Gastroesophageal sphincter (tissue), 4 donors: ENCODE results near the gene MGST1. TPM values are rescaled to one million over a fixed set of nuclear protein-coding genes. Genes with fewer than 3 reads are reported as not detected.

Source experiments
- ATAC-seq: fragments of 150-250 bp; one replicate; pipeline ENCODE4 v1.9.1; 2016; ENCODE audit warnings: mild to moderate bottlenecking, moderate library complexity
- H3K27ac ChIP-seq, 4 donors: fragments of 200-600 bp; sonication (generic) in 3 of 4; 1 replicate in 3 of 4; 2 replicates in 1 of 4; pipeline ENCODE4 v1.5.1; 2016 to 2019
- H3K27me3 ChIP-seq: fragments of 200-600 bp; sonication (generic); one replicate; pipeline ENCODE4 v1.5.1; 2019
- H3K36me3 ChIP-seq, 2 donors: fragments of 200-600 bp; sonication (generic); one replicate each; pipeline ENCODE4 v1.5.1; 2019; ENCODE audit warnings: control low read depth in 1 of 2
- H3K4me1 ChIP-seq, 3 donors: fragments of 200-600 bp; sonication (generic); 1 replicate in 2 of 3; 2 replicates in 1 of 3; pipeline ENCODE4 v1.5.1; 2016 to 2019; ENCODE audit warnings: control low read depth in 2 of 3
- H3K4me3 ChIP-seq, 2 donors: fragments of 200-600 bp; sonication (generic); one replicate each; pipeline ENCODE4 v1.5.1; 2019; ENCODE audit warnings: mild to moderate bottlenecking in 1 of 2, moderate library complexity in 1 of 2
- H3K9me3 ChIP-seq, 3 donors: fragments of 200-600 bp; sonication (generic); one replicate each; pipeline ENCODE4 v1.5.1; 2017 to 2019; ENCODE audit warnings: control low read depth in 2 of 3
- CTCF ChIP-seq, 4 experiments: fragments of 200-600 bp in 2 of 4; fragments of 450-650 bp in 2 of 4; sonication (generic) in 1 of 4; IDR thresholded peaks; one replicate each; pipeline ENCODE4 v1.5.1; 2017 to 2019; ENCODE audit warnings: antibody characterized with exemption in 4 of 4, mild to moderate bottlenecking in 2 of 4, moderate library complexity in 2 of 4
- EP300 ChIP-seq: sonication (generic); formaldehyde crosslinking; IDR thresholded peaks from one replicate; pipeline ENCODE4 v1.6.1; 2017; ENCODE audit warnings: antibody characterized with exemption, mild to moderate bottlenecking
- POLR2A ChIP-seq, 2 donors: fragments of 450-650 bp; IDR thresholded peaks; one replicate each; pipeline ENCODE4 v1.6.1; 2017; ENCODE audit warnings: antibody characterized with exemption in 2 of 2, mild to moderate bottlenecking in 2 of 2, moderate library complexity in 1 of 2
- POLR2AphosphoS5 ChIP-seq: sonication (generic); formaldehyde crosslinking; IDR thresholded peaks from one replicate; pipeline ENCODE4 v1.6.1; 2017; ENCODE audit warnings: antibody characterized with exemption
- WGBS, 2 donors: methylation state at CpG; one replicate each; pipeline ENCODE4 v1.1.5; 2018; ENCODE audit warnings: low coverage in 1 of 2; 5-methylcytosine and 5-hydroxymethylcytosine counted together
- total RNA-seq, 4 donors: library from RNA; depleted of rRNA; stranded (reverse); fragments of >200 nt; gene quantifications; one replicate each; pipeline ENCODE4 v1.1.0, GENCODE V29; 2016

Gene MGST1
- total RNA-seq, 4 donors from 2014 or later: 11.8 to 59.1 (median 45.1) TPM

GRCh38 chr12:16384732-16385131, 37.3 kb downstream of the MGST1 start:
- H3K36me3 ChIP-seq: no peaks in the 10 kb centered on the region
- TF ChIP-seq POLR2AphosphoS5 (no peak), CTCF (IDR thresholded peaks at IDR 0.05) (no peak), EP300 (no peak), POLR2A (IDR thresholded peaks at IDR 0.05) (no peak)
- ATAC-seq: no peak
- H3K27ac ChIP-seq: no peak overlapping the region
- H3K4me3 ChIP-seq: no peak overlapping the region
- WGBS, 2 donors: 75 to 100% methylated on average over 1 to 5 of the region's 5 CpGs
- peaks cover 0 to 9% (median 0%) of the 10 kb centered on the region in 3 donors for H3K4me1 ChIP-seq
- no peaks in the 10 kb centered on the region for H3K27me3 ChIP-seq
- H3K9me3 ChIP-seq: no peaks in the 10 kb centered on the region

GRCh38 chr12:16385782-16386646, 38.6 kb downstream of the MGST1 start:
- no peak overlapping the region for H3K4me3 ChIP-seq
- peaks cover 0 to 9% (median 0%) of the 10 kb centered on the region in 3 donors for H3K4me1 ChIP-seq
- TF ChIP-seq POLR2AphosphoS5: no peak
- peak in 3 of 4 experiments; percentile 56 to 71 (median 62) for TF ChIP-seq CTCF (IDR thresholded peaks at IDR 0.05)
- peak overlapping the region in 1 of 4 donors; percentile 46 for H3K27ac ChIP-seq
- no peaks in the 10 kb centered on the region for H3K9me3 ChIP-seq
- 11 to 21% methylated on average over 7 to 13 of the region's 13 CpGs for WGBS, 2 donors
- peak; percentile 61 for ATAC-seq
- H3K36me3 ChIP-seq: no peaks in the 10 kb centered on the region
- no peaks in the 10 kb centered on the region for H3K27me3 ChIP-seq

- no peaks in the 10 kb centered on the region for H3K36me3 ChIP-seq
- ATAC-seq: no peak
- no peaks in the 10 kb centered on the region for H3K27me3 ChIP-seq
- 47 to 86% methylated on average over 1 to 2 of the region's 2 CpGs for WGBS, 2 donors
- no peak overlapping the region for H3K4me3 ChIP-seq
- no peak for TF ChIP-seq EP300
- H3K9me3 ChIP-seq: peaks cover 0 to 1% (median 0%) of the 10 kb centered on the region in 3 donors
- no peak overlapping the region for H3K27ac ChIP-seq
- H3K4me1 ChIP-seq: peaks cover 0 to 9% (median 0%) of the 10 kb centered on the region in 3 donors
Measured at GRCh38 chr12:16387919-16388318, 40.5 kb downstream of the MGST1 start.

GRCh38 chr12:16389594-16389993, 42.1 kb downstream of the MGST1 start:
- ATAC-seq: no peak
- Histone ChIP-seq H3K9me3 (peaks cover 0 to 18% (median 0%) of the 10 kb centered on the region in 3 donors), H3K36me3 (no peaks in the 10 kb centered on the region), H3K27me3 (no peaks in the 10 kb centered on the region), H3K4me3 (no peak overlapping the region), H3K27ac (no peak overlapping the region), H3K4me1 (peaks cover 0 to 9% (median 0%) of the 10 kb centered on the region in 3 donors)
- 57 to 65% methylated on average over 4 of the region's 4 CpGs for WGBS, 2 donors
- TF ChIP-seq POLR2AphosphoS5 (no peak), EP300 (no peak), CTCF (IDR thresholded peaks at IDR 0.05) (no peak), POLR2A (IDR thresholded peaks at IDR 0.05) (no peak)

- no peak overlapping the region for H3K27ac ChIP-seq
- WGBS, 2 donors: 78% methylated on average over 1 of the region's 1 CpG; no CpG with 5 or more reads in 1 of the 2 donors
- ATAC-seq: no peak
- peaks cover 0 to 20% (median 0%) of the 10 kb centered on the region in 3 donors for H3K9me3 ChIP-seq
- H3K4me3 ChIP-seq: no peak overlapping the region
- H3K27me3 ChIP-seq: no peaks in the 10 kb centered on the region
- no peaks in the 10 kb centered on the region for H3K4me1 ChIP-seq
- no peaks in the 10 kb centered on the region for H3K36me3 ChIP-seq
- no peak for TF ChIP-seq CTCF (IDR thresholded peaks at IDR 0.05)
- no peak for TF ChIP-seq POLR2A (IDR thresholded peaks at IDR 0.05)
- TF ChIP-seq POLR2AphosphoS5: no peak
- TF ChIP-seq EP300: no peak
Measured at GRCh38 chr12:16392846-16393535, 45.5 kb downstream of the MGST1 start.
